ENCODE results near the gene TRIM62. TPM values are rescaled to one million over a fixed set of nuclear protein-coding genes. Genes with fewer than 3 reads are reported as not detected.

TRIM62 gene
- total RNA-seq, 6 donors from 2014 or later, result 3.8 to 16.8 (median 5.5) TPM

DNA sequence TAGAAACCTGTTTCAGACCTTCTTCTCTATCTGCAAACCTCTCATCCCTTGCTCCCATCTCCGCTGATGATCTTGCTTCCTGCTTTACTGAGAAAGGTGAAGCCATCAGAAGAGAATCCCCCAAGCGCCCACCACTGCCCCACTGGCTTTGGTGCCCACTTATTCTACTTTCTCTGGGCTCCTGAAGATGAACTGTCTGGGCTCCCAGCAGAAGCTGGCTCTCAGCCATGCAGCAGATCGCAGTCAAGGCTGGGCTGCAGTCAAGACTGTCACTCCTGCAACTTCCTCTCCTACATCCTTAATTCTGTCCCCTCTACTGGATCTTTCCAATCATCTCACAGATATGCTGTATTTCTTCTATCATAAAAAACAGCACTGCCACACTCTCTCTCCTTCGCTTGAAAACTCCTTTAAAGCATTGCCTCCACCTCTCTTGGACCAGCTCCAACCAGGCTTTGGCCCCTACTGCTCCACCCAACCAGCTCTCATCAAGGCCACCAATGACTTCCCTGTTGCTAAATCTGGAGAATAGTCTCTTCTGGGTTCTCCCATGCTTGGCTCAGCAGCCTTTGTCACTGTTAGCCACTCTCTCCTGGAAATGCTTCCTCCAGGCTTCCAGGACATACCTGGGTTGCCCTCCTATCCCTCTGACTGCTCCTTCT, 25.8 kb downstream of the TRIM62 start:
- Histone ChIP-seq H3K36me3 (peaks cover 0 to 18% (median 6%) of the 10 kb centered on the region in 4 donors), H3K4me3 (no peak overlapping the region), H3K27me3 (no peaks in the 10 kb centered on the region), H3K27ac (no peak overlapping the region), H3K4me1 (peaks cover 0 to 3% (median 1%) of the 10 kb centered on the region in 4 donors), H3K9me3 (no peaks in the 10 kb centered on the region)
- ATAC-seq (ENCODE audit: low FRiP score in 2 of 2) (no peak), DNase-seq (no peak)
- WGBS, 2 donors, result 65 to 75% methylated on average over 4 of the region's 4 CpGs
- TF ChIP-seq POLR2A (IDR thresholded peaks at IDR 0.05) (no peak), EP300 (IDR thresholded peaks at IDR 0.05) (no peak), POLR2AphosphoS5 (IDR thresholded peaks at IDR 0.05) (no peak)
- TF ChIP-seq, protein P1, sequence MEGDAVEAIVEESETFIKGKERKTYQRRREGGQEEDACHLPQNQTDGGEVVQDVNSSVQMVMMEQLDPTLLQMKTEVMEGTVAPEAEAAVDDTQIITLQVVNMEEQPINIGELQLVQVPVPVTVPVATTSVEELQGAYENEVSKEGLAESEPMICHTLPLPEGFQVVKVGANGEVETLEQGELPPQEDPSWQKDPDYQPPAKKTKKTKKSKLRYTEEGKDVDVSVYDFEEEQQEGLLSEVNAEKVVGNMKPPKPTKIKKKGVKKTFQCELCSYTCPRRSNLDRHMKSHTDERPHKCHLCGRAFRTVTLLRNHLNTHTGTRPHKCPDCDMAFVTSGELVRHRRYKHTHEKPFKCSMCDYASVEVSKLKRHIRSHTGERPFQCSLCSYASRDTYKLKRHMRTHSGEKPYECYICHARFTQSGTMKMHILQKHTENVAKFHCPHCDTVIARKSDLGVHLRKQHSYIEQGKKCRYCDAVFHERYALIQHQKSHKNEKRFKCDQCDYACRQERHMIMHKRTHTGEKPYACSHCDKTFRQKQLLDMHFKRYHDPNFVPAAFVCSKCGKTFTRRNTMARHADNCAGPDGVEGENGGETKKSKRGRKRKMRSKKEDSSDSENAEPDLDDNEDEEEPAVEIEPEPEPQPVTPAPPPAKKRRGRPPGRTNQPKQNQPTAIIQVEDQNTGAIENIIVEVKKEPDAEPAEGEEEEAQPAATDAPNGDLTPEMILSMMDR (IDR thresholded peaks at IDR 0.05), result no peak

GRCh38 chr1:33153650-33154049, 28.2 kb downstream of the TRIM62 start:
- no peak for DNase-seq
- Histone ChIP-seq H3K4me3 (no peak overlapping the region), H3K27me3 (no peaks in the 10 kb centered on the region), H3K4me1 (no peaks in the 10 kb centered on the region), H3K27ac (peak overlapping the region in 2 of 4 donors; percentile 31 to 36), H3K9me3 (no peaks in the 10 kb centered on the region), H3K36me3 (peaks cover 0 to 13% (median 6%) of the 10 kb centered on the region in 4 donors)
- no peak for ATAC-seq (ENCODE audit: low FRiP score in 2 of 2)
- TF ChIP-seq POLR2A (IDR thresholded peaks at IDR 0.05) (no peak), EP300 (IDR thresholded peaks at IDR 0.05) (no peak), POLR2AphosphoS5 (IDR thresholded peaks at IDR 0.05) (no peak)
- TF ChIP-seq, protein P1 (IDR thresholded peaks at IDR 0.05), result no peak
- WGBS, 2 donors, result 86 to 93% methylated on average over 2 of the region's 2 CpGs

DNA sequence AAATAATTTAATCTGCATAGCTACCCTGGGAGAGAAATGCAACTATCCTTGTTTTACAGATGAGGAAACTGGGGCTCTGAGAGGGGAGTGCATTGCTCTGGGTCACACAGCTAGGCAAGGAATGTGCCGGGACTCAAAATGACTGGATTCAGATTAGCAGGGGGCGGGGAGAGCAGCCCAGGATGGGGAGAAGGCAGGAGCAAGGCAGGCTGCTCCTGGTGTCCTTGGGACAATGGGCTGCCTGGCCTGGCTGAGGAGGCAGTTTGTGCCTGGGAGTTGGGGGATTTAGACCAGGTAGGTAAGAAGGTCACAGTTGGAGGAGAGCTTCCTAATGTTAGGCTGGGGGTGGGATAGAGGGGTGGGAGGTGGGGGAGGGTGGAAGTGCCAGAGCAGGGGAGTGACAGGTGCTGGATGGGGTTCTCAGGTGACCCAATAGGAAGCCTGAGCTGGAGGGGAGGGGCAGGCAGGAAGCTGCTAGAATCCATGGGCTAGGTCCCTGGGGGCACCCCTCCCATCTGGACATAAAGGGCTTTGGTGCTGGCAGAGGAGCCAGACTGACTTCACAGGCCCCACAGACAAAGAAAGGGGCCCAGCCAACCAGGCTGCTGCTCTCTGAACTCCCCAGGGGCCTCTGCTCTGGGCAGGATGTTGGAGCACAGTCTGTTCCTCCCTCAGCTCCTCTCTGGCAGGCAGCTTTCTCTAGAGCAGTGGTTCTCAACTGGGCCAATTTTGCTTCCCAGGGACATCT, 29.0 kb downstream of the TRIM62 start:
- Histone ChIP-seq H3K27ac (peak overlapping the region in 2 of 4 donors; percentile 13 to 31), H3K4me1 (no peaks in the 10 kb centered on the region), H3K36me3 (peaks cover 0 to 5% (median 3%) of the 10 kb centered on the region in 4 donors), H3K9me3 (no peaks in the 10 kb centered on the region), H3K4me3 (no peak overlapping the region), H3K27me3 (no peaks in the 10 kb centered on the region)
- ATAC-seq (ENCODE audit: low FRiP score in 2 of 2) (no peak), DNase-seq (no peak)
- TF ChIP-seq POLR2A (IDR thresholded peaks at IDR 0.05) (no peak), POLR2AphosphoS5 (IDR thresholded peaks at IDR 0.05) (no peak), EP300 (IDR thresholded peaks at IDR 0.05) (no peak)
- TF ChIP-seq, protein P1 (IDR thresholded peaks at IDR 0.05), result no peak
- 72 to 90% methylated on average over 2 of the region's 2 CpGs for WGBS, 2 donors

DNA sequence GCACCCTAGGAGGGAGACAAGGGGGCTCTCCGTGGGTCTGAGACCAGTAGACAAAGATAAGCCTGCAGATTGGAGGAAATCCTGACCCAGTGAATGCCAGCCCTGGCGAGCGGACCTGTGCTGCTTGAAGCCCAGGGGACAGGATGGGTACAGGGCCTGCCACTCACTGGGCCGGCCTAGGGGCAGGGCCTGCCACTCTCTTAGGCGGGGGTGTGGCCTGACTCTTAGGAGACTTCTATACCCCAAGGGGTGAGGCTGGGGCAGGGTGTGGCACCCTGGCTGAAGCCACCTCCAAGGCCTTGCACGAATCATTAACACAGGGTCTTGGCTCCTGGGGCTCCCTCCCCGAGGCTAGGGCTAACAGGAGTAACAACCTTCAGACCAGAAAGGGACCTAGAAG, 30.7 kb downstream of the TRIM62 start:
- no peaks in the 10 kb centered on the region for H3K27me3 ChIP-seq
- H3K4me1 ChIP-seq, result no peaks in the 10 kb centered on the region
- TF ChIP-seq, protein P1 (IDR thresholded peaks at IDR 0.05), result no peak
- TF ChIP-seq POLR2A (IDR thresholded peaks at IDR 0.05), result no peak
- TF ChIP-seq EP300 (IDR thresholded peaks at IDR 0.05), result no peak
- ATAC-seq (ENCODE audit: low FRiP score in 2 of 2), result peak in 1 of 2 donors; percentile 55
- H3K36me3 ChIP-seq, result peaks cover 4 to 19% (median 12%) of the 10 kb centered on the region in 4 donors
- H3K27ac ChIP-seq, result no peak overlapping the region
- no peak overlapping the region for H3K4me3 ChIP-seq
- WGBS, 2 donors, result 79 to 100% methylated on average over 1 to 7 of the region's 7 CpGs
- H3K9me3 ChIP-seq, result no peaks in the 10 kb centered on the region
- DNase-seq, result no peak
